Right lobe of liver (tissue), 4 donors: ENCODE measurements around the gene PLET1.

Source experiments
- POLR2A ChIP-seq: fragments of 450-650 bp; IDR thresholded peaks from one replicate; pipeline ENCODE4 v1.6.1; 2017; ENCODE audit warnings: antibody characterized with exemption, mild to moderate bottlenecking
- TF ChIP-seq, protein P1 (sequence below), 4 donors: fragments of 200-600 bp in 3 of 4; fragments of 450-650 bp in 1 of 4; IDR thresholded peaks; one replicate each; pipeline versions ENCODE4 v1.5.1 to v1.8.0; 2016 to 2022; ENCODE audit warnings: antibody characterized with exemption in 4 of 4, mild to moderate bottlenecking in 2 of 4
- donor health status: DM: no; HTN: no; CAD: no.
- donor health status: DM: no; HTN: no; CAD: no.
- donor health status: DM: no; HTN: yes; CAD: no.

DNA sequence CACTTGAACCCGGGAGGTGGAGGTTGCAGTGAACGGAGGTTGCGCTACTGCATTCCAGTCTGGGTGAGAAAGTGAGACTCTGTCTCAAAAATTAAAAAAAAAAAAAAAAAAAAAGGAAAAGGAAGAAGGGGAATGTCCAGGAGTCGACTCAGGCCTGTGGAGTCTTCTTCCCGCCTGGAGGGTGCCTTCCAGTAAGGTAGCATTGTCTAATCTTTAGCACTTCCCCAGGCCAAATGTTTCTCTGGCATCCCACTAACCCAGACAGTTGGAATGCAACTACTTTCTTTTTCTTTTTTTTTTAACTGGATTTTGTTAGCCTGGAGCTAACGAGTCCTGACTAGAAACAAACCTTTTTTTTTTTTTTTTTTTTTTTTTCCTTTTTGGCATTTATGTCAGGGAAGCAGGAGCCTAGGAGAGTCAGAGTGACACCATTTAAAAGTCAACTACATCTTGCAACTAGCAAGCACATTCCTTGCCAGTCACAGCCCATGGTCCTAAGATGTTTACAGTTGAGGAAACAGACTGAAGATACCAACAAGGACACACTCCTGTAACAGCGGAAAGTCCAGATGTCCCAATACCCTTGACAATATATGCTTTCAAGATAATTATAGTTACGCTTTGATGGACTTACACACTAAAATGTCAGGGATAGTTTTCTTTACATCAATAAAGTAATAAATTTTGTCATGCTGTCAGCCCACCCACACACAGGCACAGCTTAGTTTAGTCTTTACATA, 10.6 kb downstream of the PLET1 start:
- TF ChIP-seq, protein P1, sequence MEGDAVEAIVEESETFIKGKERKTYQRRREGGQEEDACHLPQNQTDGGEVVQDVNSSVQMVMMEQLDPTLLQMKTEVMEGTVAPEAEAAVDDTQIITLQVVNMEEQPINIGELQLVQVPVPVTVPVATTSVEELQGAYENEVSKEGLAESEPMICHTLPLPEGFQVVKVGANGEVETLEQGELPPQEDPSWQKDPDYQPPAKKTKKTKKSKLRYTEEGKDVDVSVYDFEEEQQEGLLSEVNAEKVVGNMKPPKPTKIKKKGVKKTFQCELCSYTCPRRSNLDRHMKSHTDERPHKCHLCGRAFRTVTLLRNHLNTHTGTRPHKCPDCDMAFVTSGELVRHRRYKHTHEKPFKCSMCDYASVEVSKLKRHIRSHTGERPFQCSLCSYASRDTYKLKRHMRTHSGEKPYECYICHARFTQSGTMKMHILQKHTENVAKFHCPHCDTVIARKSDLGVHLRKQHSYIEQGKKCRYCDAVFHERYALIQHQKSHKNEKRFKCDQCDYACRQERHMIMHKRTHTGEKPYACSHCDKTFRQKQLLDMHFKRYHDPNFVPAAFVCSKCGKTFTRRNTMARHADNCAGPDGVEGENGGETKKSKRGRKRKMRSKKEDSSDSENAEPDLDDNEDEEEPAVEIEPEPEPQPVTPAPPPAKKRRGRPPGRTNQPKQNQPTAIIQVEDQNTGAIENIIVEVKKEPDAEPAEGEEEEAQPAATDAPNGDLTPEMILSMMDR (IDR thresholded peaks at IDR 0.05) = no peak
- TF ChIP-seq POLR2A = no peak
